HepG2 (cell line): ENCODE data around the gene ATP6V0D1. TPM values are rescaled to one million over a fixed set of nuclear protein-coding genes. Genes with fewer than 3 reads are reported as not detected.

Experiments used
- AFF4 ChIP-seq: sonication (generic); formaldehyde crosslinking; IDR thresholded peaks from 2 replicates; pipeline ENCODE4 v1.4.0; 2020; ENCODE audit warnings: missing genetic modification reagents
- DNMT3B ChIP-seq: conservative IDR thresholded peaks from 2 replicates; pipeline ENCODE4 v1.6.1; 2016; ENCODE audit warnings: missing biosample characterization, control low read depth
- DR1 ChIP-seq: sonication (generic); formaldehyde crosslinking; IDR thresholded peaks from 2 replicates; pipeline ENCODE4 v1.8.0; 2021; ENCODE audit warnings: mild to moderate bottlenecking, missing genetic modification reagents, inconsistent platforms
- ETV5 ChIP-seq: IDR thresholded peaks from 2 replicates; pipeline ENCODE4 v1.6.1; 2018; ENCODE audit warnings: missing biosample characterization, missing genetic modification reagents, inconsistent platforms, borderline replicate concordance
- PLSCR1 ChIP-seq: sonication (generic); formaldehyde crosslinking; IDR thresholded peaks from 2 replicates; pipeline ENCODE4 v1.5.0; 2020; ENCODE audit warnings: missing genetic modification reagents, mild to moderate bottlenecking, borderline replicate concordance
- UBTF ChIP-seq: sonication (generic); formaldehyde crosslinking; IDR thresholded peaks from 2 replicates; pipeline ENCODE4 v1.4.0; 2020; ENCODE audit warnings: mild to moderate bottlenecking, missing genetic modification reagents
- ZMYM4 ChIP-seq: sonication (generic); formaldehyde crosslinking; IDR thresholded peaks from 2 replicates; pipeline ENCODE4 v1.8.1; 2023; ENCODE audit warnings: mild to moderate bottlenecking, missing genetic modification reagents
- ZNF251 ChIP-seq: sonication (generic); formaldehyde crosslinking; IDR thresholded peaks from 2 replicates; pipeline ENCODE4 v1.9.0; 2021; ENCODE audit warnings: mild to moderate bottlenecking, missing genetic modification reagents
- ZNF407 ChIP-seq: sonication (generic); formaldehyde crosslinking; IDR thresholded peaks from one replicate; pipeline ENCODE4 v1.5.1; 2020; ENCODE audit warnings: mild to moderate bottlenecking, missing genetic modification reagents; ENCODE audit errors: not compliant biosample characterization
- ZNF530 ChIP-seq: sonication (generic); formaldehyde crosslinking; IDR thresholded peaks from 2 replicates; pipeline ENCODE4 v1.5.0; 2020; ENCODE audit warnings: low read depth, mild to moderate bottlenecking, missing genetic modification reagents
- ZNF546 ChIP-seq: sonication (generic); formaldehyde crosslinking; conservative IDR thresholded peaks from 2 replicates; pipeline ENCODE4 v1.8.1; 2023; ENCODE audit warnings: mild to moderate bottlenecking, missing genetic modification reagents
- polyA plus RNA-seq, 8 experiments: library from polyadenylated mRNA; depleted of rRNA in 3 of 8; stranded (reverse) in 7 of 8; unstranded in 1 of 8; fragments of >200 nt; fragmentation: Illumina TruSeq in 4 of 8; extraction: Trizol in 4 of 8; gene quantifications; 2 replicates each; pipeline versions ENCODE4 v1.2.1 to v1.2.3, GENCODE V29; 2011 to 2016; ENCODE audit warnings: low read depth in 4 of 8, missing spikeins in 1 of 8, mixed read lengths in 1 of 8; ENCODE audit not compliant: insufficient read depth in 1 of 8
- total RNA-seq, 5 experiments: library from RNA; depleted of rRNA; stranded (reverse); fragments of >200 nt; fragmentation: Illumina TruSeq; extraction: Trizol; gene quantifications; 2 replicates each; pipeline ENCODE4 v1.2.3, GENCODE V29; 2016; ENCODE audit warnings: low read depth in 1 of 5

Gene ATP6V0D1
- total and polyA plus RNA-seq, 2 of the 13 experiments (the other 11 are each of a cell fraction or from before 2014, with no cell fraction given), result 51.1 to 61.3 TPM

GRCh38 chr16:67528870-67529581 is 48.1 kb upstream of the ATP6V0D1 start (continued):
- TF ChIP-seq ZNF407 (CRISPR knock-in tag) (no peak), ZMYM4 (CRISPR knock-in tag) (no peak), ETV5 (CRISPR knock-in tag) (no peak), UBTF (CRISPR knock-in tag) (peak; percentile 83), DNMT3B (no peak), DR1 (CRISPR knock-in tag) (no peak), ZNF251 (CRISPR knock-in tag) (no peak), ZNF530 (CRISPR knock-in tag) (no peak), AFF4 (CRISPR knock-in tag) (no peak), ZNF546 (peak; percentile 20; the same call in 1 of the 2 replicates), PLSCR1 (CRISPR knock-in tag) (no peak)
